Non-pigmented ciliary epithelial cell (primary cell): Measurements from ENCODE around the gene DNAJB5.
"Not testable (repeated sequence)": the region's sequence is repeated elsewhere in the genome, so short reads cannot be mapped to it uniquely, and the experiment has no call there.

ENCODE experiments used
- DNase-seq: peaks from one replicate; pipeline ENCODE4 v3.0.0-alpha.2; 2010; ENCODE audit warnings: low read depth

Gene DNAJB5

DNA sequence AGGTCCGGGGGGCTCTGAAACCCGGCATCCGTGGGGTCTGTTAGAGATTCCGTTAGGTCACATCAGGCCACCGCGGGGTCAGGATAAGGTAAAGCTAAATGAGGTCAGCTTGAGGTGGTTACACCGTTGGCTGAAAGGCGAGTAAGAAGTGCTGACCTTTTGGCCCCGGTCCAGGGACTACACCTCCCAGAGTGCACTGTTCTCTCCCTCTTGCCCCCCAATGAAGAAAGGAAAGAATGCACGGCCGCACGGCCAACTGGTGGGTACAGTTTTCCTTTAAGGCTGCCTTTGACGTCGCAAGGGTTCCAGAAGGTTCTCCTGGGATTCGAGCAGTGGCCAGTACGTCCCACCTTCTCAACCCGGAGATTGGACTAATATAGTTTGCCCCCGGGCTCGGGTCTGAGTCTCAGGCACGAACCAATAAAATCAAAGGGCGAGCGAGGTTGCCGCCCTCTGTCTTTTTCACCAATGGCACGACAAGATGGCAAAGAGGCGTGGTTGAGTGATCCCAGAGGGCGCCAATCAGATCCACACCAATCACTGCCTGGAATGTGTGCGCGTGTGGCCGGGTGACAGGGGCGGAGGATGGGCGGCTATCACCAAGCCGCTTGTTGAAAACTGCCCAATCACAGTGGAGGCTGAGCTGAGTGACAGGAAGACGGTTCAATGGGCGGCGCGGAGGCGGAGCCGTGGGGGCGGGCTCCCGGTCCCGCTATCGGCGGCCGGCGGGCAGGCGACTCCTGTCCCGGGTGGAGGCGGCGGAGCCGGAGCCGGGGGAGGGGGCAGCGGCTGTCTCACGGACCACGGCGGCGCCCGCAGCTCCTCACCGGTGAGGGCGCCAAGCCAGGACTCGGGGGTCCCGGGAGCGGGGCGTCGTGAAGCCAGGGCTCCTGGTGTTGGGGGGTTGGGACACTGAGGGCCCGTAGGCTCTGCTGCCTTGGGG, at the start of gene DNAJB5:
Gene DNAJB5, plus strand, starts transcription at position 743 of the 943 bp plus-strand sequence. CDS start 886 bp downstream, outside the sequence.
- DNase-seq: peak; percentile 99

DNA sequence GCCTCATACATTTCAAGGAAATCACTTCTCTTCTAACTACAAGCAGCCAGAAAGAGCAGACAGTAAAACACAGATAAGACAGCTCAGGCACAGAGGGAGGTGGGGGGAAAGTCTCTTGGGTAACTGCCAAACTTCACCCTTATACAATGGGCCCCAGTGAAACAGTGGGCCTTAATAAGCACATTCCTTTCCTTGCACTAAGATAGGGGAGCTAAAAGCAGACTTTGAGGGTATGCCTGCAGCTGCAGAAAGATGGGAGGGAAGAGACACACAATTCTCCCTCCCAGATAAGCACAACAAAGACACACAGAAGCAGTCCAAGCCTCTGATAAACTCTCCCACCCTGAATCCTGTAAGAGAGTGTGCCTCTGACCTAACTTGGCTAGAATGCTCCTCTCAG, 49.6 kb upstream of the DNAJB5 start:
- DNase-seq: not testable (repeated sequence)

DNA sequence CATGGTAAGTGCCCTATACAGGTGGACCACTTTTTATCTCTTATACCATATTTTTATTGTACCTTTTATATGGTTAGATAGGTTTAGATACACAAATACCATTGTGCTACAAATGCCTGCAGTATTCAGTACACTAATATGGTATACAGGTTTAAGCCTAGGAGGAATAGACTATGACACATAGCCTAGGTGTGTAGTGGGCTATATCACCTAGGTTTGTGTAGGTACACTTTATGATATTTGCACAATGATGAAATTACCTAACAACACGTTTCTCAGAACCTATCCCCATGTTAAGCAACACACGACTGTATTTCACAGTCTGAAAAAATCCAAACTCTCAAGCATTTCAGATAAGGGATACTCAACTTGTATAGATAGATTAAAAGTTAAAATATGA, 41.1 kb upstream of the DNAJB5 start:
- DNase-seq: no peak

DNA sequence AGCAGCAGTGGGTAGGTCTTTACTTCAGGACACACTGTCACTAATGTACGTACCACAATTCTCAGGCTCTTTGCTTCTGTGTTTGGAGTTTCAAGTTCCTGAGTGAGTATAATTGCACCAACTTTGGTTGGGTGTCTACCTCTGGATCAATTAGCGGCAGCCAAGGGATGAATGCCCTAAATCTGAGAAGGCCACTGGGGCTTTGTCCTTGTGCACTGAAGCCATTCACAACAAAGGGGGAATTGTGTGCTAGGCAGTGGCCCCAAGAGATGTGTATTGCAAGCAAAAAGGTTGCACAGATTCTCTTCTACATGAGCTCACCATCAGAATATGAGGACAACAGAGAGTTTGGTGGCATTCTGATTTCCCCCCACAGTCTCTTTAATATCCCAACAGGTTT, 35.3 kb upstream of the DNAJB5 start:
- no peak for DNase-seq

DNA sequence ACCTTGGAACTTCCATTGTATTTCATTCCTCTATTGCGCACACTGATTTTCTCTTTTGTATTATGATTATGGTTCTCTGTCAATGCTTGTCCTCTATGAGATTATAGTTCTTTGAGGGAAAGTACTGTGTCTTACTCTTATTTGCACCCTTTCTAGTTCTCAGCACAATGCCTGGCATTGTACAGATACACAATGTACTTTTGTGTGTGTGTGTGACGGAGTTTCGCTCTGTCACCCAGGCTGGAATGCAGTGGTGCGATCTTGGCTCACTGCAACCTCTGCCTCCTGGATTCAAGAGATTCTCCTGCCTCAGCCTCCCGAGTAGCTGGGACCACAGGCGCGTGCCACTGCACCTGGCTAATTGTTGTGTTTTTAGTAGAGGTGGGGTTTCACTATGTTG, 33.5 kb upstream of the DNAJB5 start:
- not testable (repeated sequence) for DNase-seq

DNA sequence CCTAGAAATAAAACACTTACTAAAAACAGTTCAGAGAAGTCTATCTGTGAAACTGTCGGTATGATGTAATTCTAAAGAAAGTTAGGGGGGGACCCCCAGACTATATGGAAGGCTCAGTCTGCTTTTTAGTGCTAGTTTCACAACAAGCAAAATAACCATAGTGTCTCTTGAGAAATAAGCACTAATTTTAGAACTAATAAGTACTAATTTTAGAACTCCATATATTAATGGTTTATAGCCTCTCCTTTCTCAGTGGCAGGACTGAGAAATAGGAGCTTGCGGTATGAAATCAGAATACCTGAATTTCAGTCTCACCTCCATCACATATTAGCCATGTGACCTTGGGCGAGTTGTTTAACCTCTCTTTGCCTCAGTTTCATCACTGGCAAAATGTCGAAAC, 32.9 kb upstream of the DNAJB5 start:
- no peak for DNase-seq

DNA sequence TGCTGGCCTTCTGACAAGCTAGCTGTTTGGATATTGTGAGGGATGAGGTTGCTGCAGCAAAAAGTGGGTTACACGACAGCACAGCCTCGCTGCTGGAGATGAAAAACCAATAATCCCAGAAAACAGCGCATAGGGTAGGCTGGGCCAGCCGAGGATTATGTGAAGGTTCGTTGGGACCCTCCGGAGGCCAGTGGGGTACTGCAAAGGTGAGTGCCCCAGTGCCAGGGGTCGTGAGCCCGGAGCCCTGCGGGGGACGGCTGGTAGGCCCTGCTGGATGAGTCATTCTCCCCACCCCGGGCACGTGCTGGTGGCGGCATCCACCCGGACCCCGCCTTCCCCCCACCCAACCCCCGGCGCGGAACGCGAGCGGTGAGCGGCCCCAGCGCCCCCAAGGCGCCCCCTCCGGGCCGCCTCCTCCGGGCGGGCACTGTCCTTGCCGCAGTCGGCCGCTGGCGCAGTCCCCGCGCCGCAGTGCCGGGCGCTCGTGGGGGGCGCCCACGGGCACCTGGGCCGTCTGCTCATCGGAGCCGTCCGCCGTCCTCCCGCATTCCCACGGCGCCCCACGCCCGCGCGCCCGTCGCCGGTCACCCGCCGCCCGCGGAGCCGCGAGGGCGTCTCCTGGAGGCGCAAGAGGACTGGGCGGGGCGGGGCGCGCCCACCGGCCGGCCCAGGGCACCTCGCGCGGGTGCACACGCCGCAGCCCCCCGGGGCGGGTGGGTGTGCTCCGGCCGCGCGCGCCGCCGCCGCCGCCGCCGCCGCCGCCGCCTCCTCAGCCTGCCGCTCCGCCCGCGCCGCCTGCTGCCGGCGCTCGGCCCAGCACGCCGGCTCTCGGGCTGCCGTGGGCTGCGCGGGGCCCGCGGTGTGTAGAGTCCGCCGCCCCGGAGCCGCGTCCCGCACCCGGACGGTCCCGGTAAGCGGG, 31.8 kb upstream of the DNAJB5 start, which contains the start of gene PHF24:
Gene PHF24, plus strand, starts transcription at position 794 of the 919 bp plus-strand sequence. CDS start 13,014 bp downstream, outside the sequence.
- DNase-seq: no peak

DNA sequence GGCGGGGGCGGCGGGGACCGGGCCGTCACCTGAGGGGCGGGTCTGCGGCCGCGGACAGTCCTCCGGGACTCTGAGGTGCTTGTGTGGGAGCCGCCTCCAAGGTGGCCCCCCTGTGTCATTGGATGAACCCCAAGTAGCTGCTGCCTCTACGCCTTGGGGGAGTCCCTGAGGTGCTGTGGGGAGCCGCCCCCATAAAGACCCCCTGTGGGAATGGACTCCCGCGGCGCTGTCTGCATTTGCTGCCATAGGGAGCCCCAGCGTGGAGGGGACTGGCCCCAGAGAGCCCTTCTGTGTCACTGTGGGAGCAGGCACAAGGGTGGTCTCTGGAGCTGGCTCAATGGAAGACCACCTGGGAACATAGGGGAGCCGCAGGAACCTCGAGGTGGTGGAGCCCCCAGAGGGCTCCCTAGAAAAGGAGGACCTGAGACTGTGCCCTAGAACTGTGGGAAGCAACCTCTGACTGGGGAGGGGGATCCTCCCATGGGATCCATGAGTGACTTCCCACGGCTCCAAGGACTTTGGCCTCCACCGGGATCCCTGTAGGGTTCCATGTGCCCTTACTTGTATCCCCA, 31.0 kb upstream of the DNAJB5 start:
- DNase-seq: no peak

DNA sequence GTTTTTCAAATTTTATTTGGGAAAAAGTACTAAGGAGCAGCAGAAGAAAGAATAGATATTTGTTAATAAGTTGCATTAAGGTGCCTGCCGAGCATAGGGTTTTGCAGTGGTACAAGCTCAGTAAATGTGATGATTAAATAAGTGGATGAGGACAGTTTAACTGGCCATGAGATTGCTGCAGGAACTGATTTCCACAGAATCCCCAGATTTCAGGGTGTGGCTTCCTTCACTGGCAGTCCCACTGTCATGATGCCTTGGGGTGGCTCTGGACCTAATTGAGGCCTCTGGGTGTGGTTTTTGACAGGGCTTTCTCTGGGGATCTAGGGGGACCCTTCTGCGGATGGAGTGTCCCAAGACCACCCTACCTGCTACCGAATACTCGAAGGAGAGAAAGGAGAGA, 30.1 kb upstream of the DNAJB5 start:
- DNase-seq: no peak

DNA sequence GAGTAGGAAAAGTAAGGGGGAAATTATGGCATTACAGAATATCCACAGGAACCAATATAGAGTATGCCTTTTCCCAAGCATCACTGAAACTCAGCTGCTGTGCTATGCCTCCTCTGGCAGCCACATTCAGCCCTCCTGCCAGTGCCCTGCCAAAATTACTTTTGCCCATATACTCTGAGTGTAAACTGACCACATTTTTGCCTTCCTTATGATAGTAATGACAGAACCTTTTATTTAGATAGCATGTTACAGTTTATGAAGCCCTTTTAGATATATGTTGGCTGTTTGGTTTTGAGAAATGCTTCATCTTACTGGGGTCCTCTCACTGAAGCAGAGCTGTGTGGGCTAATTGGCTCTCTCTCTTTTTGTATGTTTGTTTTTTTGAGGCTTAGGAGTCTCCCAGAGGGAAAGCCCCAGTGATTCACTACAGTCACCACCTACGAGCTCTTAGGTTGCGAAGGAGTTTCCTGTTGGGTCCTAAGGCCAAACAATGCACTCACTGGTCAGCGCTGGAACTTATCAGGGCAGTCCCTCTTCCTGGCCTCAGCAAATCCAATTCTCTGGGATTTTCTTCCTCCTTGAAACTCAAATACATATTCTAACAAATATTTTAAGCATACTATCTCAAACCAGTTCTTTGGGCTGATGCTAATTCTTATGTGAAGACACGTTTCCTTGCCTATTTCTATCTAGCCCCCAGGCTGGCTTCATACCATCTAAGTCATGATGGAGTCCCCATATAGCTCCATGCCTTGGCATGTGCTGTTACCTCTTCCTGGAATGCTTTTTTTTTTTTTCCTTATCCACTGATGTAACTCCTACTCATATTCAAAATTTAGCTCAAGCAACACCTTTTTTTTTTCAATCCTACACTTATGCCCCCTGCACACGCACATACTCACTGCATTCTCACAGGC, 27.7 kb upstream of the DNAJB5 start:
- peak; percentile 41 for DNase-seq

DNA sequence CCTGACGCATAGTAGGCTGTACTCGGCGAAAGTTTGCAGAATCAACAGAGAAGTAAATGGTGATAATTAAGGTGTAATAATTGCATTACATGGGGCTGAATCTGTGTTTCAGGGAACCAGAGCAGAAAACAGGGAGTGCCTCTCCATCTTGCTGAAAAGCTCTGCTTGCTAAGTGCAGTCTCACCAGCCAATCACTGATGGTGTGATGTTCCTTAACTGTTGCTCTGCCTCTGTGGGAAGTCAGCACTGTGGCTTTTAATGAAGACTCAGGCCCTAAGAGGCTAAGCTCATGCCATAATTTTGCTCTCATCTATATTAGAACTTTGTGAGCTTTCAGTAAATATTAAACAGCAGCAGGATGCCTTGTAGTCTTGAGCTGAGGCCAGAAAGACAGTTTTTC, 27.0 kb upstream of the DNAJB5 start:
- no peak for DNase-seq

DNA sequence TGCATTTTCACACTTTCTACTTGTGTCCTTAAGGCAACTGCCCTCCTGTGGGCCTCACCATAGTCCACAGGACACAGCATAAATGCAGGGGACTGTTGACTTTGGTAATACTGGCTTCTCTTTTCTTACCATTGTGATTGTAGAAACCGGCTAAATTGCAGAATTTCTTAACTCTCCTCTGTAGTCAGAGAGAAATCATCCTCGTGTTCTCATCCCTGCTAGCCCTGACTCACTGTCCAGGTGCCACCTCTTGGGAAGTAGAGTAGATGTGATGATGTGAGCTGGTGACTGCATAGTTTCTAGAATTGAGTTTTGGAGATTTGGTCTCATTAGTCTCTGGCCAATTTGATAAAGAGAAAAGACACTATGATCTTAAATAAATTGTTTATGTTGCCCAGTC, 26.0 kb upstream of the DNAJB5 start:
- no peak for DNase-seq

DNA sequence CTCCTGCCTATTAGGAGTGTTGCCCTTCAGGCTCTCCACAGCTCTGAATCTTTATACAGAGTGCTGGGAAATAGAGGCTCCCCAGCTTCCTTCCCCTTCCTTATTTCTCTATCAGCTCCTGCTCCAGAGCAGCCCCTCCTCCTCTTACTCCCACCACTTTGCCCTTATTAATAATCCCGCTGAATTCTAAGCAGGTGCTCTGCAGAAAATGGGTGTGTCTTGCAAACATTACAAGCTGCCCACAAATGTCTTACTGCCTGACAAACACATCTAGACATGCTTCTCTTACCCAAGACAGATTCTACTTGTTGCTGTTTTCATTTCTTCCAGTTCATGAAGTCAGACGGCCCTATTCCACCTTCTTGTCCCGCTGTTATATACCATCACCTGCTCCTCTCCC, 25.1 kb upstream of the DNAJB5 start:
- DNase-seq: no peak

DNA sequence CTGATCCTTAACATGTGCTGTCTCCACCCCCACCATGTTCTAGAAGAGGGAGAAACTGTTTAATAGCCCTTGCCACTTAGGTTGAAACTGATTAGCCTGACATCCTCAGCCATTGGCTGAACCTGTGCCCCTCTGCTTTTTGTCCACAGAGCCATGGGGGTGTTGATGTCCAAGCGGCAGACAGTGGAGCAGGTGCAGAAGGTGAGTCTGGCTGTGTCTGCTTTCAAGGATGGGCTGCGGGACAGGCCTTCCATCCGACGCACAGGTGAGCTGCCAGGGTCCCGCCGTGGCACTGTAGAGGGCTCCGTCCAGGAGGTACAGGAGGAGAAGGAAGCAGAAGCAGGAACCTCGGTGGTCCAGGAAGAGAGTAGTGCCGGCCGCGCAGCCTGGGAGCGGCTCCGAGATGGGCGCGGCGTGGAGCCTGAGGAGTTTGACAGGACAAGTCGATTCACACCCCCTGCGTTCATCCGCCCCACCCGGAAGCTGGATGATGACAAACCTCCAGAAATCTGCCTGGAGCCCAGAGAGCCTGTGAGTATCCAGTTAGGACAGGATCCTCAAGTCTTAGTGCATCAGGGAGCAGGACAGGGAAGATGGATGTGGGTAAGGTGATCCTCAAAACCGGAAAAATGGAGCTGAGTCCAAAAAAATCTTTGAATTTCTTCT, 18.3 kb upstream of the DNAJB5 start:
- DNase-seq: no peak

DNA sequence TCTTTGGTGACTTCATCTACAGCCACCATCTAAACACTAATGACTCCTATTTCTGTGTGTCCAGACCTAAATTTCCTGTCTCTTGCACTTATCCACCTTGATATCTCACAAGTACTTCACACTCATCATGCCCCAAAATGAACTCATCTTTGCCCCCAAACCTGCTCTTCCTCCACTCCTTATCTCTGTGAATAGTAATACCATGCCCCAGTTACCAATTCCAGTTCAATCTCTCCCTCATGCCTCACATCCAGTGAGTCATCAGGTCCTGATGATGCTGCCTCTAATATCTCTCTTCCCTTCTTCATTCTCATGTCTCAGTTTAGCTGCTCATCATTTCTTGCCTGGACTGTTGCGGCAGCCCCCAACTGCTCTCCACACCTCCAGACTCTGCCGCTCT, 14.9 kb upstream of the DNAJB5 start:
- no peak for DNase-seq

DNA sequence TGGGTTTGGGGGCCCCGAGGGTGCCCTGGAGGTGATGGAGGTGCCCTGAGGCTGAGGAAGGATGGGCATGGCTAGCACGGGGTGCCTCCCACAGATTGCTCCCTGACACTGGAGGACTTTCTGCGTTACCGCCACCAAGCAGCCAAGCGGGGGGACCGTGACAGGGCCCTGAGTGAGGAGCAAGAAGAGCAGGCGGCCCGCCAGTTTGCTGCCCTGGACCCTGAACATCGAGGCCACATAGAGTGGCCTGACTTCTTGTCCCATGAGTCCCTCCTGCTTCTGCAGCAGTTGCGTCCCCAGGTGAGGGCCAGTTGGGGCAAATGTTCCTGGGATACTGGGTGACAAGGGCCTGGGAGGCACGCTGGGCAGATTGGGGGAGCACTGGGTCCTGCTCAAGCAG, 13.1 kb upstream of the DNAJB5 start:
- DNase-seq: no peak

DNA sequence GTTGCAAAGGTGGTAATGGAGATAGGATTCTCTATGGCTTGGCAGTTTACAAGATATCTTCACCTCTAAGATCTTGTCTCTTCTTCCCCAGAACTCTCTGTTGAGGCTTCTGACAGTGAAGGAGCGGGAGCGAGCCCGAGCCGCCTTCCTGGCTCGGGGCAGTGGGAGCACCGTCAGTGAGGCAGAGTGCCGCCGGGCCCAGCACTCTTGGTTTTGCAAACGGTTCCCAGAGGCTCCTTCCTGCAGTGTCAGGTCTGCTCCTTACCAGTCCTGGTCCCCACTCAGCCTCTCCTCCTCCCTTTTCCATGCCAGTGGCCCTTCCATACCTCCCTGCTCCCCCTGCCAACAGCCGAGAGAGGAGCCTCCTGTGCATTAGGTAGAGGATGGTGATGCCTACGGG, 12.6 kb upstream of the DNAJB5 start:
- DNase-seq: no peak

DNA sequence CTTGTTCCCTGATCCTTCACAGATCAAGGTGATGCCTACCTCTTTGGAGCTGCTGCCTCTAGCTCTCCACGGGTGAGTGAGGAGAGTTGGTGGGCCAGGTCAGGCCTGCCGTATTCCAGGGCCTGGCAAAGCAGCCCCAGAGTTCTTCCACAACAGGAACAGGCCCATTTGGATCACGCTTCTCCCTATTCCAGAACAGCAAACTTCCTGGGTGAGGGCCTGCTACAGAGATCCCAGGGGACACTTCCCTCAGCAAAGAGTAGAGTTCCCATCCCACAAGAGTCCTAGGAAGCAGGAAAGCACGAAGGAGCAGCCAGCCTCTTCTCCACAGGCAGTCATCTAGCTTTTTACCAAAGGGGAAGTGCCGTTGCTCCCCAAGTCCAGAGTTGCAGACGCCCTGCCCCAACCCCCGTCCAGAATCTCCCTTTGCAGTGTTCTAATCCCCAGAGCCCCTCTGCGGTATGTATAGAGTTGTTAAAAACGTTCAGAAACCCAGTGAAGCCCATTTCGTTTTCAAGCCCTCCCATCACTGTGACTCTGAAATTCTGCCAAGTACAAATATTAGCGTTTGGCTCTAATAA, 9.3 kb upstream of the DNAJB5 start:
- DNase-seq: no peak

DNA sequence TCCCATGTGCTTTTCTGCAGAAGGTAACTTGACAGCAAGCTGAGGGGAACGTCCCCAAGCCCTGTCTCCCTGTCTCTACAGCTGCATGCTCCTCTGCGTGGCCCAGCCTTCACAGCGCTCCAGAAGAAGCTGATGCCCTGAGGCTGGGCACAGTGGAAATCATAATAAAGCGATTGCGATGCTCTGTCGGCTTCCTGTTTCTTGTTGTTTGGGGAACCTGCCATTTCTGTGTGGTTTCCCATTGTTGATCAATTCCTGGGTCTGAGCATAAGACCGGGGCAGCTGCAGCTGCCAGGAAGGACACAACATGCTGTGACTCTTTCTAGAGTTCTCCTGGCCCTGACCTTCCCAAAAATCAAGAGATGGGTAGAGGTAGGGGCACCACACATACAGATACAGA, 7.2 kb upstream of the DNAJB5 start:
- no peak for DNase-seq

DNA sequence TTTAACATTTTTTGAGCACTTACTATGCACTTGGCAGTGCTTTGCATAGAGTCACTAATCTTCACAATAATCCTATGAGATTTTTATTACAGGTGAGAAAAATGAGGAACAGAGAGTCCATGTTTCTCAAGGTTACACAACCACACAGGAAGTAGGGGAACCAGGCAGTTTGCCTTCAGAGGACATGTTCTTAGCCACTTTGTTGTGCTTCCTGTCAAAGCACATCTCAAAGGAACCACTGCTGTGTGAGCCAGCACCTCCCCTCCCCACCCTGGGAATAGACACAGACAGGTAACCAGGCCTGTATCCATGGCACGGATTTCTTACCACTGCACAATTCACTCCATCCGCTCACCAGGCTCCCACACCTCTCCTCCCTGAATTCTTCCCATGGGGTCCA, 6.3 kb upstream of the DNAJB5 start:
- DNase-seq: no peak
